Sigmoid colon (tissue), 3 donors: ENCODE results near the gene NELFCD.
"Not testable (repeated sequence)": the region's sequence is repeated elsewhere in the genome, so short reads cannot be mapped to it uniquely, and the experiment has no call there.

Source experiments
- CTCF ChIP-seq, 4 experiments: fragments of 450-650 bp in 3 of 4; fragments of 200-600 bp in 1 of 4; IDR thresholded peaks; one replicate each; pipeline ENCODE4 v1.5.1; 2016 to 2019; ENCODE audit warnings: antibody characterized with exemption in 4 of 4, mild to moderate bottlenecking in 3 of 4, moderate library complexity in 2 of 4
- POLR2A ChIP-seq, 2 donors: fragments of 450-650 bp; IDR thresholded peaks; one replicate each; pipeline ENCODE4 v1.6.1; 2016; ENCODE audit warnings: antibody characterized with exemption in 2 of 2, mild to moderate bottlenecking in 2 of 2, moderate library complexity in 2 of 2

DNA sequence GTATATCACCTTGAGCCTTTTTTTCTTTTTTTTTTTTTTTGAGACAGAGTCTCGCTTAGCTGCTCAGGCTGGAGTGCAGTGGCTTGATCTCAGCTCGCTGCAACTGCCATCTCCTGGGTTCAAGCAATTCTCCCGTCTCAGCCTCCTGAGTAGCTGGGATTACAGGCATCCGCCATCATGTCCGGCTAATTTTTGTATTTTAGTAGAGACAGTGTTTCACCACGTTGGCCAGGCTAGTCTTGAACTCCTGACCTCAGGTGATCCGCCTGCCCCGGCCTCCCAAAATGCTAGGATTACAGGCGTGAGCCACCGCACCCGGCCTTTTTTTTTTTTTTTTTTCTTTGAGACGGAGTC, 2.0 kb downstream of the NELFCD start:
- not testable (repeated sequence) for TF ChIP-seq POLR2A, CTCF (IDR thresholded peaks at IDR 0.05)
